ENCODE data around the gene STX1B.

- TF ChIP-seq CTCF (IDR thresholded peaks at IDR 0.05) (no peak), POLR2A (IDR thresholded peaks at IDR 0.05) (no peak)
Measured at GRCh38 chr16:30980959-30981358, 29.5 kb downstream of the STX1B start.

All from tibial nerve (tissue), 3 donors.